ENCODE results near the gene C1QTNF8. TPM values are rescaled to one million over a fixed set of nuclear protein-coding genes. Genes with fewer than 3 reads are reported as not detected.
A peak's percentile ranks its signal among the peaks of the same experiment; 100 is the strongest.

C1QTNF8 gene
- total and polyA plus RNA-seq, 2 experiments from 2014 or later: not detected

DNA sequence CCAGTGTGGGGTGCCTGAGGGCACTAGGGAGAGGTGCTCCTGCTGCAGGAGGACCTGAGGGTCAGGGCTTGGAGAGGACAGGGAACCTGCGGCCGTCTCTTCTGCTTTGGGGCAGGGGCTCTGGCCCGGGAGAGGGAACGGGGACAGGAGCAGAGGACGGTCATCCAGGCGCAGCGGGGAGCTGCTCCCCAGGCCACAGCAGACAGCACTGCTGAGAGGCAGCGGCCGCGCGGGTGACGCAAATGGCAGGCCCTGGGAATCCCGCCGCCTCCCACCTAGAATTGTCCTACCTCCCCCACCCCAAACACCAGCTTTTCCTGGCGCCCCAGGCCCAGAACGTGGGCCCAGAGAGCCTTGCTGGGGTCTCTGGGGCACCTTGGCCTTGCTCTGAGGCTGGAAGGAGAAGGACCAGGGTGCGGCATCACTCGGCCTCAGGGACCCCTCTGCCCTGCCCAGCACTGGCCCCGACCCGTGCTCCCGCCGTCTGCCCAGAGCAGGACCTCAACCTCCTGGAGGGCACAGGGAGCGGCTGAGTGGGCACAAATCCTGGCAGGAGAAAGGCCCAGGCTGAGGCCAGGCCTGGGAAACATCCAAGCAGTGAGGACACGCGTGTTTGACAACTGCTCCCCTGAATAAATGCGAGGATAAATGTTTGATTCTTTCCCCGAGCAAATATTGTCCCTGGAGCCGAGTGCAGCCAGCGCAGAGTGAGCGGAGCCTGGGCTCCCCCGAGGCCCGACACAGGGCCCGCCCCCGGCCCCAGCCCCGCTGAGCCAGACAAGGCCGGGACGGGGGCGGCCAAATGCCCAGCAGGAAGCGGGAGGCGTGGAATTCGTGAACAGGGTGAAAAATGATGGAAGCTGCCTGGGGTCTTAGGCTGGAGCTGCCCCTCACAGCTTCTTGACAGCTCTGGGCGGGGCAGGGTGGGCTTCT, 15.0 kb downstream of the C1QTNF8 start:
- no peaks in the 10 kb centered on the region for H3K4me1 ChIP-seq (ENCODE audit: insufficient read depth)
- H3K4me2 ChIP-seq (ENCODE audit: unreplicated experiment): no peak overlapping the region
- H3F3A ChIP-seq (ENCODE audit: insufficient read depth): no peaks in the 10 kb centered on the region
- no peaks in the 10 kb centered on the region for H3K36me3 ChIP-seq (ENCODE audit: low read depth)
- H4K20me1 ChIP-seq (ENCODE audit: insufficient read depth): no peaks in the 10 kb centered on the region
- H3K4me3 ChIP-seq: no peak overlapping the region
- H3K9me3 ChIP-seq (ENCODE audit: low read depth): no peaks in the 10 kb centered on the region
- no peak overlapping the region for H2AFZ ChIP-seq
- H3K27me3 ChIP-seq (replicated peaks; ENCODE audit: insufficient read depth): peaks cover 4% of the 10 kb centered on the region; the same call in 1 of the 2 replicates
- 18 to 23% methylated on average over 34 to 41 of the region's 42 CpGs for WGBS, 2 experiments (ENCODE audit: low coverage in 1 of 2, low lambda C conversion rate in 2 of 2, missing lambda C conversion rate in 2 of 2)
- H3K27ac ChIP-seq: no peak overlapping the region
- H3K9ac ChIP-seq: no peak overlapping the region
- H3K9me2 ChIP-seq (ENCODE audit: insufficient read depth): no peaks in the 10 kb centered on the region
- TF ChIP-seq EZH2 (IDR thresholded peaks at IDR 0.05; ENCODE audit: insufficient read depth, poor library complexity, severe bottlenecking) (peak; percentile 53), EZH2phosphoT487 (IDR thresholded peaks at IDR 0.05; ENCODE audit: insufficient read depth, low read depth) (no peak)
- in situ Hi-C loops (cut with MboI): no loop called here
- no peak for DNase-seq
- H3K79me2 ChIP-seq (ENCODE audit: insufficient read depth): no peaks in the 10 kb centered on the region

DNA sequence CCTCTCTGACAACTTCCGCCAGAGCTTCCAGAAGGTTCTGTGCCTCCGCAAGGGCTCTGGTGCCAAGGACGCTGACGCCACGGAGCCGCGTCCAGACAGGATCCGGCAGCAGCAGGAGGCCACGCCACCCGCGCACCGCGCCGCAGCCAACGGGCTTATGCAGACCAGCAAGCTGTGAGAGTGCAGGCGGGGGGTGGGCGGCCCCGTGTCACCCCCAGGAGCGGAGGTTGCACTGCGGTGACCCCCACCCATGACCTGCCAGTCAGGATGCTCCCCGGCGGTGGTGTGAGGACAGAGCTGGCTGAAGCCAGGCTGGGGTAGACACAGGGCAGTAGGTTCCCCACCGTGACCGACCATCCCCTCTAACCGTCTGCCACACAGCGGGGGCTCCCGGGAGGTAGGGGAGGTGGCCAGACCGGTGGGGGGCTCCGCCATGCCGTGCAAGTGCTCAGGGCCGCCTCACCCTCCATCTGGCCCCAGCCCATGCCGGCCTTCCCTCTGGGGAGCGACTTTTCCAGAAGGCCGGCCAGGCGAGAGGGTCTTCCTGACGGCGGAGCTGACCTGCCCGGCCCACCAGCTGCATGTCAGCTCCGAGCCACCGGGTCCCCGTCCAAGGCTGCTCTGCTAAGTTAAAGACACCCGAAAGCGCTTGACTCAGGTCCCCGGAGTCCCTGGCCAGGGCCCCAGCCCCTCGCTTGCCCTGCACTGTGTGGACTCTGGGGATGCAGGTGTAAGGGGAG, 16.1 kb downstream of the C1QTNF8 start:
- Histone ChIP-seq H3K4me3 (no peak overlapping the region), H3K9me3 (ENCODE audit: low read depth) (no peaks in the 10 kb centered on the region), H3K36me3 (ENCODE audit: low read depth) (no peaks in the 10 kb centered on the region), H2AFZ (no peak overlapping the region), H3K79me2 (ENCODE audit: insufficient read depth) (no peaks in the 10 kb centered on the region), H4K20me1 (ENCODE audit: insufficient read depth) (no peaks in the 10 kb centered on the region), H3K9ac (no peak overlapping the region), H3K27ac (no peak overlapping the region), H3K9me2 (ENCODE audit: insufficient read depth) (no peaks in the 10 kb centered on the region), H3K4me2 (ENCODE audit: unreplicated experiment) (no peak overlapping the region), H3K27me3 (replicated peaks; ENCODE audit: insufficient read depth) (peaks cover 4% of the 10 kb centered on the region; the same call in 1 of the 2 replicates), H3F3A (ENCODE audit: insufficient read depth) (no peaks in the 10 kb centered on the region), H3K4me1 (ENCODE audit: insufficient read depth) (no peaks in the 10 kb centered on the region)
- in situ Hi-C loops (cut with MboI): no loop called here
- TF ChIP-seq EZH2phosphoT487 (IDR thresholded peaks at IDR 0.05; ENCODE audit: insufficient read depth, low read depth) (no peak), EZH2 (IDR thresholded peaks at IDR 0.05; ENCODE audit: insufficient read depth, poor library complexity, severe bottlenecking) (no peak)
- DNase-seq: no peak
- WGBS, 2 experiments (ENCODE audit: low coverage in 1 of 2, low lambda C conversion rate in 2 of 2, missing lambda C conversion rate in 2 of 2): 70 to 76% methylated on average over 38 to 45 of the region's 45 CpGs

DNA sequence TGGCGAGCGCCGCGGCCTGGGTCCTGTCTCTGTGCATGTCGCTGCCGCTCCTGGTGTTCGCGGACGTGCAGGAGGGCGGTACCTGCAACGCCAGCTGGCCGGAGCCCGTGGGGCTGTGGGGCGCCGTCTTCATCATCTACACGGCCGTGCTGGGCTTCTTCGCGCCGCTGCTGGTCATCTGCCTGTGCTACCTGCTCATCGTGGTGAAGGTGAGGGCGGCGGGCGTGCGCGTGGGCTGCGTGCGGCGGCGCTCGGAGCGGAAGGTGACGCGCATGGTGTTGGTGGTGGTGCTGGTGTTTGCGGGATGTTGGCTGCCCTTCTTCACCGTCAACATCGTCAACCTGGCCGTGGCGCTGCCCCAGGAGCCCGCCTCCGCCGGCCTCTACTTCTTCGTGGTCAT, 16.7 kb downstream of the C1QTNF8 start:
- H3K9ac ChIP-seq: no peak overlapping the region
- H3F3A ChIP-seq (ENCODE audit: insufficient read depth): no peaks in the 10 kb centered on the region
- H3K4me2 ChIP-seq (ENCODE audit: unreplicated experiment): no peak overlapping the region
- TF ChIP-seq EZH2phosphoT487 (IDR thresholded peaks at IDR 0.05; ENCODE audit: insufficient read depth, low read depth) (no peak), EZH2 (IDR thresholded peaks at IDR 0.05; ENCODE audit: insufficient read depth, poor library complexity, severe bottlenecking) (no peak)
- H2AFZ ChIP-seq: no peak overlapping the region
- H3K9me3 ChIP-seq (ENCODE audit: low read depth): no peaks in the 10 kb centered on the region
- no peaks in the 10 kb centered on the region for H3K4me1 ChIP-seq (ENCODE audit: insufficient read depth)
- peaks cover 4% of the 10 kb centered on the region; the same call in 1 of the 2 replicates for H3K27me3 ChIP-seq (replicated peaks; ENCODE audit: insufficient read depth)
- H3K4me3 ChIP-seq: no peak overlapping the region
- H3K27ac ChIP-seq: no peak overlapping the region
- H3K9me2 ChIP-seq (ENCODE audit: insufficient read depth): no peaks in the 10 kb centered on the region
- no peak for DNase-seq
- H3K79me2 ChIP-seq (ENCODE audit: insufficient read depth): no peaks in the 10 kb centered on the region
- H4K20me1 ChIP-seq (ENCODE audit: insufficient read depth): no peaks in the 10 kb centered on the region
- WGBS, 2 experiments (ENCODE audit: low coverage in 1 of 2, low lambda C conversion rate in 2 of 2, missing lambda C conversion rate in 2 of 2): 92 to 93% methylated on average over 38 to 43 of the region's 43 CpGs
- H3K36me3 ChIP-seq (ENCODE audit: low read depth): no peaks in the 10 kb centered on the region
- in situ Hi-C loops (cut with MboI): no loop called here

DNA sequence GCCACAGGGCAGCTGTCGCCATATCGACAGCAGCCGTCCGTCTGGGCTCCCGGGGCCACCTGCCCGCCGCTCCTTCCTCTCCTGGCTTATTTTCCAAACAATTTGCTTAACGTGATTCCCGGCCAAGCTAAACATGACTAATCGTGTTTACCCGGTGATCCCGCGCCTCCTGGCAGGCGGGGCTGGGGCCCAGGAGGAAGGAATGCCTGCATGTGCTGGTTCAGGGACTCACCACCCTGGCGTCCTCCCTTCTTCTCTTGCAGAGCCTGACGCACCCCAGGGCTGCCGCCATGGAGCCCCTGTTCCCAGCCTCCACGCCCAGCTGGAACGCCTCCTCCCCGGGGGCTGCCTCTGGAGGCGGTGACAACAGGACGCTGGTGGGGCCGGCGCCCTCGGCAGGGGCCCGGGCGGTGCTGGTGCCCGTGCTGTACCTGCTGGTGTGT, 17.4 kb downstream of the C1QTNF8 start:
- WGBS, 2 experiments (ENCODE audit: low coverage in 1 of 2, low lambda C conversion rate in 2 of 2, missing lambda C conversion rate in 2 of 2): 51 to 52% methylated on average over 23 to 26 of the region's 28 CpGs
- Histone ChIP-seq H4K20me1 (ENCODE audit: insufficient read depth) (no peaks in the 10 kb centered on the region), H3K27ac (no peak overlapping the region), H3K36me3 (ENCODE audit: low read depth) (no peaks in the 10 kb centered on the region), H3K9me3 (ENCODE audit: low read depth) (no peaks in the 10 kb centered on the region), H3K9ac (no peak overlapping the region), H3K27me3 (replicated peaks; ENCODE audit: insufficient read depth) (peaks cover 4% of the 10 kb centered on the region; the same call in 1 of the 2 replicates), H3K4me3 (no peak overlapping the region), H3F3A (ENCODE audit: insufficient read depth) (no peaks in the 10 kb centered on the region), H3K4me2 (ENCODE audit: unreplicated experiment) (no peak overlapping the region), H3K4me1 (ENCODE audit: insufficient read depth) (no peaks in the 10 kb centered on the region), H3K9me2 (ENCODE audit: insufficient read depth) (no peaks in the 10 kb centered on the region), H2AFZ (no peak overlapping the region), H3K79me2 (ENCODE audit: insufficient read depth) (no peaks in the 10 kb centered on the region)
- in situ Hi-C loops (cut with MboI): no loop called here
- TF ChIP-seq EZH2phosphoT487 (IDR thresholded peaks at IDR 0.05; ENCODE audit: insufficient read depth, low read depth) (no peak), EZH2 (IDR thresholded peaks at IDR 0.05; ENCODE audit: insufficient read depth, poor library complexity, severe bottlenecking) (no peak)
- DNase-seq: peak; percentile 45

Measured in GM23248 (cell line).